ENCODE results near the gene GABRB1. TPM values are rescaled to one million over a fixed set of nuclear protein-coding genes. Genes with fewer than 3 reads are reported as not detected.

The GABRB1 gene
- total RNA-seq, 4 donors from 2014 or later, result 0.13 TPM; not detected in 3

DNA sequence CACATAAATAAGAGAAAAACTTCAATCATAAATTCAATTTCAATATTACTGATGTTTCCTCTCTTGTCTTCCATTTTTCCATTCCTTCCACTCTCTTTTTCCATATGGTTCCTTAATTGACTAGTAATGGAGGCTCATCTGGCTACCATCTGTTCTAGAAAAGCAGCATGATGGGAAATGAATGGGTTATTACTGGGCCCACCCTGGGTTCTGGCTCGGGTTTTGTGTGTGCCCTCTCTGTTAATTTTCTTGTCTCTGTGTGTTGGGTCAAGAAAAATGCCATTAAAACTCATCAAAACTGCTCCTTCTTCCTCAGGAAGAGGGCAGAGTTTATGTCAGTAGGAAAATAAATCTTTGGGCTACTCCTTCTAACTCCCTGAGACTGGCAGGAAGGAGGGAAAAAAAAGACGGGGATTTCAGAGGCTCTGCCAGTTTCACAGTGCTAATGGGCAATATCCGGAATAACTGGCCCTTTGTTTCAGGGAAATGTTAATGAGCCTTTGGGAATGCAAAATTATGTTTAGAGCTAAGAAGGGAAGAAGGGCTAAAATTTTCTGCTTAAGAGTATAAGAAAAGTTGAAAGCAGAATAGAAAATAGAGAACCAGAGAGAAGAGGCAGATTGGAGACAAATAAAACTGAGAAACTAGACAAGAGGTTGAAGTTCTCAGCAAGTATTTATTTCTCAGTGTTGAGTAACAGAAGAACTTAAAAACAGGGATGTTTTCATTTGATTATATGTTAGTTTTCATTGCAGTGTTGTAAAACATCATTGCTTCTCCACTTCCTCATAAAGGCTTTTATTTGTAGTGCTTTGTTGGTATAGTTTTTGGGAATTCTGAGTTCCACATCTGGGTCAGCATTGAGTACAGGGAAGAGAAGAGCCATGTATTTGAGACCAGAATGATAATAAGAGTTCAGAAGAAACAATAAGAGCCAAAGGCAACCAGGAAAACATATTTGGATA, 19.7 kb downstream of the GABRB1 start:
- DNase-seq (ENCODE audit: extremely low spot score), result no peak
- Histone ChIP-seq H3K4me1 (no peaks in the 10 kb centered on the region), H3K36me3 (no peaks in the 10 kb centered on the region), H3K27ac (replicated peaks in 1 of 4) (no peak overlapping the region), H3K9me3 (no peaks in the 10 kb centered on the region), H3K4me3 (no peak overlapping the region), H3K27me3 (no peaks in the 10 kb centered on the region)
- intact Hi-C loops (cut with DNase I), result no loop called here
- 54% methylated on average over 3 of the region's 3 CpGs for WGBS
- TF ChIP-seq, protein P1, sequence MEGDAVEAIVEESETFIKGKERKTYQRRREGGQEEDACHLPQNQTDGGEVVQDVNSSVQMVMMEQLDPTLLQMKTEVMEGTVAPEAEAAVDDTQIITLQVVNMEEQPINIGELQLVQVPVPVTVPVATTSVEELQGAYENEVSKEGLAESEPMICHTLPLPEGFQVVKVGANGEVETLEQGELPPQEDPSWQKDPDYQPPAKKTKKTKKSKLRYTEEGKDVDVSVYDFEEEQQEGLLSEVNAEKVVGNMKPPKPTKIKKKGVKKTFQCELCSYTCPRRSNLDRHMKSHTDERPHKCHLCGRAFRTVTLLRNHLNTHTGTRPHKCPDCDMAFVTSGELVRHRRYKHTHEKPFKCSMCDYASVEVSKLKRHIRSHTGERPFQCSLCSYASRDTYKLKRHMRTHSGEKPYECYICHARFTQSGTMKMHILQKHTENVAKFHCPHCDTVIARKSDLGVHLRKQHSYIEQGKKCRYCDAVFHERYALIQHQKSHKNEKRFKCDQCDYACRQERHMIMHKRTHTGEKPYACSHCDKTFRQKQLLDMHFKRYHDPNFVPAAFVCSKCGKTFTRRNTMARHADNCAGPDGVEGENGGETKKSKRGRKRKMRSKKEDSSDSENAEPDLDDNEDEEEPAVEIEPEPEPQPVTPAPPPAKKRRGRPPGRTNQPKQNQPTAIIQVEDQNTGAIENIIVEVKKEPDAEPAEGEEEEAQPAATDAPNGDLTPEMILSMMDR (IDR thresholded peaks at IDR 0.05), result no peak
- TF ChIP-seq POLR2AphosphoS5 (IDR thresholded peaks at IDR 0.05), result no peak
- no peak for TF ChIP-seq EP300 (IDR thresholded peaks at IDR 0.05)
- no peak for TF ChIP-seq POLR2A (IDR thresholded peaks at IDR 0.05; ENCODE audit: low read depth)

DNA sequence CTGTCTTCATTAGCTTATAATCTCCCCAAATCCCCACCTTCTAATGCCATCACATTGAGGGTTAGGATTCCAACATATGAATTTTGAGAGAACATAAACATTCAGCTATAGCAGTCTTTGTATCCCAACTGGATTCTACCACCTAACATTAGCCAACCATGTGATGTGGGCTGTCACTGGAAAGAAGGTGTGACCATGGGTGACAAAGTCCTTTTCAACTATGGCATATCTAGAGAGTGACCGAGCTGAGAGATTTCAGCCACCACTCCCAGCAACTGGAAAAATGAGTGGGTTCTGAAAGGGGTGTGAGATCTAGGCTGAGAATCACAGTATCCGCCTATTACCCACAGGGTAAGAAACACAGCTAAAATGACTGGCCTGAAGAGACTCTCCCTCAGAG, 22.1 kb downstream of the GABRB1 start:
- Histone ChIP-seq H3K4me1 (peaks cover 0 to 5% (median 0%) of the 10 kb centered on the region in 4 donors), H3K4me3 (no peak overlapping the region), H3K27ac (replicated peaks in 1 of 4) (no peak overlapping the region), H3K36me3 (no peaks in the 10 kb centered on the region), H3K27me3 (no peaks in the 10 kb centered on the region), H3K9me3 (no peaks in the 10 kb centered on the region)
- TF ChIP-seq EP300 (IDR thresholded peaks at IDR 0.05) (no peak), POLR2AphosphoS5 (IDR thresholded peaks at IDR 0.05) (no peak), POLR2A (IDR thresholded peaks at IDR 0.05; ENCODE audit: low read depth) (no peak)
- TF ChIP-seq, protein P1 (IDR thresholded peaks at IDR 0.05), result no peak
- DNase-seq (ENCODE audit: extremely low spot score), result no peak
- WGBS, result 93% methylated on average over 2 of the region's 2 CpGs
- intact Hi-C loops (cut with DNase I), result no loop called here

DNA sequence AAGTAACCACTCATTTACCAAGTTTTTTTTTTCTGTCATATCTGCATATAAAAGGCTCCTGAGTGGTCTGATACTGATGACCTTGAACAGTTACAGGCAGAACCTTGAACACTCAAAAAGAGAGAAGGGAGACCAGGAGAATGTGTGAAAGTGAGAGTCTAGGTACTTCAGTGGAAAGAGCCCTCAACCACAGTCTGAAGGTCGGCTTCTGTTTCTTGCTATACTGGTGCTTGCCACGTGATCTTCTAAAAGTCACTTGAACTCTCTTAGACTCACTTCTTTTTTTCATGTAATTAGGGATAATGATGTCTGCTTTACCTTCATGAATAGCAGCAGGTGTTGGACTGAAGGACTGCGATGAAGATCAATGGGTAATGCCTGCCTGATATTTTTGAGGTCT, 22.8 kb downstream of the GABRB1 start:
- Histone ChIP-seq H3K27me3 (no peaks in the 10 kb centered on the region), H3K4me3 (no peak overlapping the region), H3K9me3 (no peaks in the 10 kb centered on the region), H3K36me3 (no peaks in the 10 kb centered on the region), H3K27ac (replicated peaks in 1 of 4) (no peak overlapping the region), H3K4me1 (peaks cover 0 to 5% (median 0%) of the 10 kb centered on the region in 4 donors)
- DNase-seq (ENCODE audit: extremely low spot score), result no peak
- 77% methylated on average over 3 of the region's 3 CpGs for WGBS
- intact Hi-C loops (cut with DNase I), result no loop called here
- TF ChIP-seq, protein P1 (IDR thresholded peaks at IDR 0.05), result no peak
- TF ChIP-seq EP300 (IDR thresholded peaks at IDR 0.05), result no peak
- no peak for TF ChIP-seq POLR2AphosphoS5 (IDR thresholded peaks at IDR 0.05)
- TF ChIP-seq POLR2A (IDR thresholded peaks at IDR 0.05; ENCODE audit: low read depth), result no peak

DNA sequence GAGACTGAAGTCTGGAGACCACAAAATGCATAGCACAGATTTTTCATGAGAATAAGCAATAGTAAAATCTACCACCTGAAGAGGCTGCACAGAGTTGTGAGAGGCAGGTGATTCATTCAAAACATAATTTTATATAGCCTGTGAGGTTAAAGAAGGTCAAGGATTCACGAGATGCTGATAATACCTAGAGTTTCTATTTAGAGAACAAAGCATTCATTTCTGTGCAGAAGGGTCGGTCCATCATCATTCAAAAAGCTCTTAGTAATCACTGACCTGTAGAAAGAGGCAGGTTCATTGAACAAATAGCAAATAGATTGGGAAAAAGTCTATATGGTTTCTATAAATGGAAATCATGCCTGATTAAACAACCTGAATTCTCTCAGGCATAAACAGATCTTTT, 26.6 kb downstream of the GABRB1 start:
- no peaks in the 10 kb centered on the region for H3K9me3 ChIP-seq
- H3K4me1 ChIP-seq, result peaks cover 0 to 5% (median 0%) of the 10 kb centered on the region in 4 donors
- intact Hi-C loops (cut with DNase I), result no loop called here
- no peaks in the 10 kb centered on the region for H3K27me3 ChIP-seq
- H3K27ac ChIP-seq (replicated peaks in 1 of 4), result no peak overlapping the region
- TF ChIP-seq, protein P1 (IDR thresholded peaks at IDR 0.05), result no peak
- TF ChIP-seq EP300 (IDR thresholded peaks at IDR 0.05), result no peak
- no peak for TF ChIP-seq POLR2A (IDR thresholded peaks at IDR 0.05; ENCODE audit: low read depth)
- no peak for TF ChIP-seq POLR2AphosphoS5 (IDR thresholded peaks at IDR 0.05)
- no peak overlapping the region for H3K4me3 ChIP-seq
- 75% methylated on average over 2 of the region's 2 CpGs for WGBS
- DNase-seq (ENCODE audit: extremely low spot score), result no peak
- H3K36me3 ChIP-seq, result no peaks in the 10 kb centered on the region
